ENCODE measurements around the gene CD164L2.

- no peak for TF ChIP-seq CTCF (IDR thresholded peaks at IDR 0.05)
- TF ChIP-seq POLR2AphosphoS5 (IDR thresholded peaks at IDR 0.05): no peak
- TF ChIP-seq POLR2A (IDR thresholded peaks at IDR 0.05): no peak
These were observed 8.6 kb downstream of the CD164L2 start, which contains the start of gene FCN3 for GRCh38 chr1:27374362-27375086.

Data from gastroesophageal sphincter (tissue), 3 donors.